Fibroblast of lung (primary cell): ENCODE data around the gene ASCL2.

Experiments used
- EZH2 ChIP-seq: IDR thresholded peaks from 2 replicates; pipeline ENCODE4 v1.5.1; 2012; ENCODE audit warnings: low read length, control low read depth, mild to moderate bottlenecking; ENCODE audit errors: missing control alignments
- TF ChIP-seq, protein P1 (sequence below), 2 donors: IDR thresholded peaks in 1 of 2; conservative IDR thresholded peaks in 1 of 2; 1 replicate in 1 of 2; 2 replicates in 1 of 2; pipeline ENCODE4 v1.5.1; 2011 to 2012; ENCODE audit warnings: low read length in 2 of 2, control low read depth in 1 of 2, inconsistent platforms in 1 of 2, low read depth in 1 of 2, mild to moderate bottlenecking in 1 of 2

DNA sequence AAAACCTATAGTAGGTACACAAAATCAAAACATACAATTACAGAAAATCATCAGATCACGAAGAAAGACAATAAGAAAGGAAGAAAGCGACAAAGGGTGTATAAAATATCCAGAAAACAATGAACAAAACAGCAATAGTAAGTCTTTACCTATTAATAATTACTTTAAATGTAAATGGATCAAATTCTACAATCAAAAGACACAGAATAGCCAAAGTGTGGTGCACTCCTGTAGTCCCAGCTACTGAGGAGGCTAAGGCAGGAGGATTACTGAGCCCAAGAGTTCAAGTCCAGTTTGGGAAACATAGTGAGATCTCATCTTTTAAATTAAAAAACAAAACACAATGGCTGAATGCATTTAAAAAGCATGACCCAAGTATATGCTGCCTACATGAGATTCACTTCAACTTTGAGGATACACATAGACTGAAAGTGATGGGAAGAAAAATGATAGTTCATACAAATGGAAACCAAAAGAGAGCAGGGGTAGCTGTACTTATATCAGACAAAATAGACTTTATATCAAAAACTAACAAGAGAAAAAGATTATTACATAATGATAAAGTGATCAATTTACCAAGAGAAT lies 40.6 kb downstream of the ASCL2 start:
- TF ChIP-seq, protein P1, sequence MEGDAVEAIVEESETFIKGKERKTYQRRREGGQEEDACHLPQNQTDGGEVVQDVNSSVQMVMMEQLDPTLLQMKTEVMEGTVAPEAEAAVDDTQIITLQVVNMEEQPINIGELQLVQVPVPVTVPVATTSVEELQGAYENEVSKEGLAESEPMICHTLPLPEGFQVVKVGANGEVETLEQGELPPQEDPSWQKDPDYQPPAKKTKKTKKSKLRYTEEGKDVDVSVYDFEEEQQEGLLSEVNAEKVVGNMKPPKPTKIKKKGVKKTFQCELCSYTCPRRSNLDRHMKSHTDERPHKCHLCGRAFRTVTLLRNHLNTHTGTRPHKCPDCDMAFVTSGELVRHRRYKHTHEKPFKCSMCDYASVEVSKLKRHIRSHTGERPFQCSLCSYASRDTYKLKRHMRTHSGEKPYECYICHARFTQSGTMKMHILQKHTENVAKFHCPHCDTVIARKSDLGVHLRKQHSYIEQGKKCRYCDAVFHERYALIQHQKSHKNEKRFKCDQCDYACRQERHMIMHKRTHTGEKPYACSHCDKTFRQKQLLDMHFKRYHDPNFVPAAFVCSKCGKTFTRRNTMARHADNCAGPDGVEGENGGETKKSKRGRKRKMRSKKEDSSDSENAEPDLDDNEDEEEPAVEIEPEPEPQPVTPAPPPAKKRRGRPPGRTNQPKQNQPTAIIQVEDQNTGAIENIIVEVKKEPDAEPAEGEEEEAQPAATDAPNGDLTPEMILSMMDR (conservative IDR thresholded peaks at IDR 0.05 in 1 of 2, IDR thresholded peaks at IDR 0.05 in 1 of 2; ENCODE audit: low read depth in 1 of 2, low read length in 2 of 2) = no peak
- no peak for TF ChIP-seq EZH2
